Ishikawa (cell line): ENCODE data around the gene ARMC2.

Experiments
- MAX ChIP-seq: IDR thresholded peaks from 2 replicates; pipeline ENCODE4 v1.6.1; 2012
- REST ChIP-seq: IDR thresholded peaks from 2 replicates; pipeline ENCODE4 v1.6.1; 2012; ENCODE audit warnings: low read depth, mild to moderate bottlenecking
- TAF1 ChIP-seq: IDR thresholded peaks from 2 replicates; pipeline ENCODE4 v1.6.1; 2012; ENCODE audit warnings: low read depth, mild to moderate bottlenecking
- ZBTB7A ChIP-seq: IDR thresholded peaks from 2 replicates; pipeline ENCODE4 v1.6.1; 2012; ENCODE audit warnings: low read depth

GRCh38 chr6:108937170-108937569 is 88.9 kb downstream of the ARMC2 start:
- no peak for TF ChIP-seq TAF1
- no peak for TF ChIP-seq ZBTB7A
- no peak for TF ChIP-seq MAX
- no peak for TF ChIP-seq REST
